Thoracic aorta (tissue), 2 donors: ENCODE measurements around the gene SYNE2. TPM values are rescaled to one million over a fixed set of nuclear protein-coding genes. Genes with fewer than 3 reads are reported as not detected.

Source experiments
- ATAC-seq: fragments of 150-250 bp; one replicate; pipeline ENCODE4 v1.8.0; 2017; ENCODE audit warnings: low read depth; ENCODE audit not compliant: insufficient number of reproducible peaks, low FRiP score
- DNase-seq: peaks from one replicate; pipeline ENCODE4 v3.0.0-alpha.2; 2020; ENCODE audit warnings: low spot score
- H3K27ac ChIP-seq, 2 donors: fragments of 200-600 bp; sonication (generic); 1 replicate in 1 of 2; 2 replicates in 1 of 2; pipeline ENCODE4 v1.5.1; 2016; ENCODE audit warnings: mild to moderate bottlenecking in 2 of 2, moderate library complexity in 2 of 2
- H3K27me3 ChIP-seq: fragments of 200-600 bp; sonication (generic); replicated peaks from 2 replicates; pipeline ENCODE4 v1.6.0; 2016; ENCODE audit warnings: mild to moderate bottlenecking; ENCODE audit not compliant: insufficient read depth
- H3K36me3 ChIP-seq: fragments of 200-600 bp; sonication (generic); one replicate; pipeline ENCODE4 v1.5.1; 2016
- H3K4me1 ChIP-seq, 2 donors: fragments of 200-600 bp; sonication (generic); 1 replicate in 1 of 2; 2 replicates in 1 of 2; pipeline versions ENCODE4 v1.5.1 to v1.6.0; 2016; ENCODE audit warnings: low read depth in 2 of 2, mild to moderate bottlenecking in 1 of 2; ENCODE audit not compliant: control insufficient read depth in 1 of 2
- H3K4me3 ChIP-seq: fragments of 200-600 bp; sonication (generic); 2 replicates; pipeline ENCODE4 v1.5.1; 2016; ENCODE audit warnings: mild to moderate bottlenecking
- H3K9me3 ChIP-seq: fragments of 200-600 bp; sonication (generic); 2 replicates; pipeline ENCODE4 v1.5.1; 2016
- total RNA-seq, 2 donors: library from RNA; depleted of rRNA; stranded (reverse); fragments of >200 nt; gene quantifications; one replicate each; pipeline versions ENCODE4 v1.1.0 to v1.2.3, GENCODE V29; 2016
- TF ChIP-seq, protein P1 (sequence below): fragments of 200-600 bp; sonication (generic); IDR thresholded peaks from one replicate; pipeline ENCODE4 v1.5.1; 2019; ENCODE audit warnings: antibody characterized with exemption

The SYNE2 gene
- total RNA-seq, 2 donors from 2014 or later: 125 to 256 TPM

DNA sequence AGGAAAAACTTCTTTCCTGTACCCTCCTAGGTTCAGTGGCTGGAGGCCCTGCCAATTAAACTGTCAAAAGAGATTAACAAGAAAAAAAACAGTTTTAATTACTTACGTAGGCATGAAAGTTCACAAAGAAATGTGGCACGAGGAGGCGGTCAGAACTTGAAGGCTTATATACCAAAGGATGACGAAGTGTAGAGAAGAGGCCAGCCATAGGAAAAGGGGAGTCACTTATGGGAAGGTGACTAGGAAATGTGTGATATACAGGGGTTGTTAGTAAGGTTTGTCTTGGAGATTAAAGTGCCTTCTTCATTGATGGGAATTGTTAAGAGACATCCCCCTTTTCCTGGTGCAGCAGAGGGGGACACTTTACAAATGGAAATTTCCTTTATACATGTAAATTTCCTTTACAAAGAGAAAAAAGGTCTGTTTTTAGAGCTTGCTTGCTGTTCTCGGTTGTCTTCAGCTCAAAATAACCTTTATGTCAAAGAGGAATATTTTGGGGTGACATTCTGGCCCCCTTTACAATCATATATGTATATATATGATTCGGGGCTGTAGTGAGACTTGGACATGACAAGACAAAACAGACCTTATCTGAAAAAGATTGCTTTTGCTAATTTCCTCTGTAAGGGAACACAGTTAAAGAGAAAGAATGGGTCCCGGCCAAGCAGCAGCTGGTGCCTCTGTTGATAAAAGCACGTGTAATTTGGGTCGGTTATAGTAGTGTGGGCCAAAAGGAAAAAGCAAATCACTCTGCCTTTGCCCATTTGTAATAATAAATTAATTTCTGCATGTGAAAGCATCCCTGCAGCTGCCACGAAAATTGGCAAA lies 38.6 kb downstream of the SYNE2 start:
- H3K27me3 ChIP-seq: no peaks in the 10 kb centered on the region
- no peaks in the 10 kb centered on the region for H3K36me3 ChIP-seq
- no peaks in the 10 kb centered on the region for H3K9me3 ChIP-seq
- ATAC-seq: no peak
- no peak for DNase-seq
- peak overlapping the region; percentile 25 for H3K4me3 ChIP-seq
- H3K4me1 ChIP-seq: peaks cover 50 to 58% of the 10 kb centered on the region in 2 donors
- peak overlapping the region; percentile 49 to 67 for H3K27ac ChIP-seq
- TF ChIP-seq, protein P1, sequence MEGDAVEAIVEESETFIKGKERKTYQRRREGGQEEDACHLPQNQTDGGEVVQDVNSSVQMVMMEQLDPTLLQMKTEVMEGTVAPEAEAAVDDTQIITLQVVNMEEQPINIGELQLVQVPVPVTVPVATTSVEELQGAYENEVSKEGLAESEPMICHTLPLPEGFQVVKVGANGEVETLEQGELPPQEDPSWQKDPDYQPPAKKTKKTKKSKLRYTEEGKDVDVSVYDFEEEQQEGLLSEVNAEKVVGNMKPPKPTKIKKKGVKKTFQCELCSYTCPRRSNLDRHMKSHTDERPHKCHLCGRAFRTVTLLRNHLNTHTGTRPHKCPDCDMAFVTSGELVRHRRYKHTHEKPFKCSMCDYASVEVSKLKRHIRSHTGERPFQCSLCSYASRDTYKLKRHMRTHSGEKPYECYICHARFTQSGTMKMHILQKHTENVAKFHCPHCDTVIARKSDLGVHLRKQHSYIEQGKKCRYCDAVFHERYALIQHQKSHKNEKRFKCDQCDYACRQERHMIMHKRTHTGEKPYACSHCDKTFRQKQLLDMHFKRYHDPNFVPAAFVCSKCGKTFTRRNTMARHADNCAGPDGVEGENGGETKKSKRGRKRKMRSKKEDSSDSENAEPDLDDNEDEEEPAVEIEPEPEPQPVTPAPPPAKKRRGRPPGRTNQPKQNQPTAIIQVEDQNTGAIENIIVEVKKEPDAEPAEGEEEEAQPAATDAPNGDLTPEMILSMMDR: no peak

DNA sequence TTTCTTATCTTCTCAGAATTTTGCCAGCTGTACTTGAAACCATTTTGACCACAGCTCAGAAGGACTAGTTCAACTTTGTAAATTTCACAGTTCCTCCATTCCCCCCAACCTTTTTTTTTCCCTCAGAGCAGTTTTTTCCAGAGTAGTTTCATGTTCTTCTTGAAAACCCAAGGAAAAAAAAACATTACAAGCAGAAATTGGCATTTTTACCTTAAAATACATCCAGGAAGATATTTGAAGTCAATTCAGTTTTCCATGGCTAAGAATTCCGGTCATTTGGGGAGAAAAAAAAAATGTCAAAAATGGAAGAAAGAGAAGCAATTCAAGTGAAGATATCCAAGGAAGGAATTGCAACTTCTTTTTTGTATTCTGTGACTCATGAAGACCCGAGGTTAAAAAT lies 39.5 kb downstream of the SYNE2 start:
- no peak for DNase-seq
- Histone ChIP-seq H3K9me3 (no peaks in the 10 kb centered on the region), H3K4me1 (peaks cover 56 to 66% of the 10 kb centered on the region in 2 donors), H3K27me3 (no peaks in the 10 kb centered on the region), H3K27ac (peak overlapping the region in 1 of 2 donors; percentile 76), H3K36me3 (no peaks in the 10 kb centered on the region), H3K4me3 (peak overlapping the region; percentile 25)
- TF ChIP-seq, protein P1: no peak
- no peak for ATAC-seq

- peaks cover 65 to 78% of the 10 kb centered on the region in 2 donors for H3K4me1 ChIP-seq
- no peaks in the 10 kb centered on the region for H3K9me3 ChIP-seq
- DNase-seq (peak; percentile 45), ATAC-seq (peak; percentile 69)
- peak overlapping the region; percentile 67 to 76 for H3K27ac ChIP-seq
- H3K36me3 ChIP-seq: no peaks in the 10 kb centered on the region
- H3K27me3 ChIP-seq: no peaks in the 10 kb centered on the region
- peak overlapping the region; percentile 48 for H3K4me3 ChIP-seq
- TF ChIP-seq, protein P1: no peak
These were observed 41.1 kb downstream of the SYNE2 start for GRCh38 chr14:63893701-63894458.

GRCh38 chr14:63895510-63895909 lies 42.7 kb downstream of the SYNE2 start:
- no peak for DNase-seq
- Histone ChIP-seq H3K27me3 (no peaks in the 10 kb centered on the region), H3K36me3 (no peaks in the 10 kb centered on the region), H3K4me3 (no peak overlapping the region), H3K27ac (peak overlapping the region in 1 of 2 donors; percentile 76), H3K9me3 (no peaks in the 10 kb centered on the region), H3K4me1 (peaks cover 64 to 76% of the 10 kb centered on the region in 2 donors)
- TF ChIP-seq, protein P1: no peak
- ATAC-seq: no peak

DNA sequence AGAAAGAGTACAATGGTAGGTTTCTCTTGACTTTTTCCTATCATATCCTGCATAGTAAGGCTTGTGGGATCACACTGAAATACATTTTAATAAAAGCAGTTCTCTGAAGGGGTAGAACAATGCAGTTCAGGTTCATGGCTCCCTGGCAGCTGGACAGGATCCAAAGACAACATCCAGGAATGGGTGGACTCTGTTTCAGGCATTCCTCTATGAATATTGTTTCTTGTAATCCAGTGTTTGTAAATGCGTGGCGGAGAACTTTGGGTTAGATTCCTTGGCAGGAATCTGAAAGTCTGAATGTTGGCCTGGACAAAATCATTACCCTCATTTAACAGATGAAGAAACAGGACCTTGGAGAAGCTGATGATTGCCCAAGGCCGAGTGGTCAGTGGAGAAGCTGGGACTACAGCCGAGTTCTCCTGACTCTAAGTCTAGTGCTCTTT lies 43.5 kb downstream of the SYNE2 start:
- ATAC-seq (peak; percentile 62), DNase-seq (peak; percentile 57)
- no peaks in the 10 kb centered on the region for H3K36me3 ChIP-seq
- H3K4me3 ChIP-seq: peak overlapping the region; percentile 46
- H3K4me1 ChIP-seq: peaks cover 56 to 69% of the 10 kb centered on the region in 2 donors
- peak overlapping the region; percentile 56 to 76 for H3K27ac ChIP-seq
- TF ChIP-seq, protein P1: no peak
- H3K27me3 ChIP-seq: no peaks in the 10 kb centered on the region
- H3K9me3 ChIP-seq: no peaks in the 10 kb centered on the region
